ENCODE measurements around the gene EGFL7. TPM values are rescaled to one million over a fixed set of nuclear protein-coding genes. Genes with fewer than 3 reads are reported as not detected.

The EGFL7 gene
- total RNA-seq, 1 donor from 2014 or later = 38.2 TPM

DNA sequence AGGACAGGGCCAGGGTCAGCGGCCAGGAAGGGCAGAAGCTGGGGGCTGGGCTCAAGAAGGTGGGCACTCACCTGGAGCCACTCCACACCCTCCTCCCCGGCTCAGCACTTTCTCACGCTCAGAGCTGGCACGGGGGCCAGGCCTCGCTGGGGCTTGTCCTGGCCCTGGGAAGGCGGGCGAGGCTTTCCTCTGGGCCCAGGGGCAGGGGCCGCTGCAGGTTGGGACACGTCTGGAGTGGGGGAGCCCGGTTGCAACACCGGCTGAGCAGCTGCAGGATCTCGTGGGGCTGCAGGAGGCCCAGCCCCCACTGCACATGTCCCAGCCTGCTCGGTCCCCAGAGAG lies 38.9 kb upstream of the EGFL7 start:
- H3K27me3 Mint-ChIP-seq (ENCODE audit: low read depth) = no peaks in the 10 kb centered on the region
- no peak overlapping the region for H3K4me3 Mint-ChIP-seq
- H3K4me1 Mint-ChIP-seq = peaks cover 40% of the 10 kb centered on the region
- peak in 1 of 2 experiments; percentile 37 for DNase-seq (ENCODE audit: low spot score in 2 of 2, unreplicated experiment in 2 of 2)
- H3K27ac Mint-ChIP-seq = no peak overlapping the region
- TF ChIP-seq, protein P1, sequence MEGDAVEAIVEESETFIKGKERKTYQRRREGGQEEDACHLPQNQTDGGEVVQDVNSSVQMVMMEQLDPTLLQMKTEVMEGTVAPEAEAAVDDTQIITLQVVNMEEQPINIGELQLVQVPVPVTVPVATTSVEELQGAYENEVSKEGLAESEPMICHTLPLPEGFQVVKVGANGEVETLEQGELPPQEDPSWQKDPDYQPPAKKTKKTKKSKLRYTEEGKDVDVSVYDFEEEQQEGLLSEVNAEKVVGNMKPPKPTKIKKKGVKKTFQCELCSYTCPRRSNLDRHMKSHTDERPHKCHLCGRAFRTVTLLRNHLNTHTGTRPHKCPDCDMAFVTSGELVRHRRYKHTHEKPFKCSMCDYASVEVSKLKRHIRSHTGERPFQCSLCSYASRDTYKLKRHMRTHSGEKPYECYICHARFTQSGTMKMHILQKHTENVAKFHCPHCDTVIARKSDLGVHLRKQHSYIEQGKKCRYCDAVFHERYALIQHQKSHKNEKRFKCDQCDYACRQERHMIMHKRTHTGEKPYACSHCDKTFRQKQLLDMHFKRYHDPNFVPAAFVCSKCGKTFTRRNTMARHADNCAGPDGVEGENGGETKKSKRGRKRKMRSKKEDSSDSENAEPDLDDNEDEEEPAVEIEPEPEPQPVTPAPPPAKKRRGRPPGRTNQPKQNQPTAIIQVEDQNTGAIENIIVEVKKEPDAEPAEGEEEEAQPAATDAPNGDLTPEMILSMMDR (IDR thresholded peaks at IDR 0.05; ENCODE audit: unreplicated experiment) = no peak
- H3K9me3 Mint-ChIP-seq = no peaks in the 10 kb centered on the region
- no peaks in the 10 kb centered on the region for H3K36me3 Mint-ChIP-seq

DNA sequence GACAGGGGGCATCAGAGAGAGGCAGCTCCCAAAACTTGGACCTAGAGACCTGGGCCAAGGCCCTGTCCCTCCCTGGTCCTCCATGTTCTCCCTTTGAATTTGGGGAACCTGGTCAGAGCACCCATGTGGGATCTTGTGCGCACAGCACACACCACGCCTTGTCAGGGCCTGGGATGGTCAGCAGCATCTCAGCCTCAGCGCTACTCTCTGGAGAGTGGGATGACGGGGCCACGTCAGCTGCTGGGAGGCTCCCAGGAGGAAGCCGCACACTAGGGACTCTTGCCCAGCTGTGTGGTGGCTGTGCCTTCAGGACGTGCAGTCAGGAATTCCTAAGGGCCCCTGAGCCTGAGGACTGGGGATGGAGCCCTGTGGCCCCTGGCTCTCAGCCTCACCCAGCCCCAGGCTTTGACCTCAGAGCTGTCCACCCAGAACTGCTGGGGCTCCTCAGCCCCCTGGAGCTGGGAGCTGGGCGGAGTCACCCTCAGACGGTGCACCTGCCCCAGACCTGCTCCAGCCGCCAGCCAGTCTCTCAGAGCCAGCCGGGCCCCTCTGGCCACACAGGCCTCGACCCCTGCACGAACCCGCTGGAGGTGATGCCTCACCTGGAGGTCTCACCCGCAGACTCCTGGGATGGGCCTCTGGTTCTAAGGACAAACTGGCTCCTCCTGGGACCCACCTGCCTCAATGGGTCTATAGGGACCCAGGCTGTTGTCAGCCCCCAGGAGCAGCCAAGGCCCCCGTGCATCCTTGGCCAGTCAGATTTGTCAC lies 38.3 kb upstream of the EGFL7 start:
- peak in 1 of 2 experiments; percentile 14 for DNase-seq (ENCODE audit: low spot score in 2 of 2, unreplicated experiment in 2 of 2)
- TF ChIP-seq, protein P1 (IDR thresholded peaks at IDR 0.05; ENCODE audit: unreplicated experiment) = no peak
- Mint-ChIP-seq H3K36me3 (no peaks in the 10 kb centered on the region), H3K4me3 (no peak overlapping the region), H3K9me3 (no peaks in the 10 kb centered on the region), H3K27ac (no peak overlapping the region), H3K27me3 (ENCODE audit: low read depth) (no peaks in the 10 kb centered on the region), H3K4me1 (peaks cover 40% of the 10 kb centered on the region)

DNA sequence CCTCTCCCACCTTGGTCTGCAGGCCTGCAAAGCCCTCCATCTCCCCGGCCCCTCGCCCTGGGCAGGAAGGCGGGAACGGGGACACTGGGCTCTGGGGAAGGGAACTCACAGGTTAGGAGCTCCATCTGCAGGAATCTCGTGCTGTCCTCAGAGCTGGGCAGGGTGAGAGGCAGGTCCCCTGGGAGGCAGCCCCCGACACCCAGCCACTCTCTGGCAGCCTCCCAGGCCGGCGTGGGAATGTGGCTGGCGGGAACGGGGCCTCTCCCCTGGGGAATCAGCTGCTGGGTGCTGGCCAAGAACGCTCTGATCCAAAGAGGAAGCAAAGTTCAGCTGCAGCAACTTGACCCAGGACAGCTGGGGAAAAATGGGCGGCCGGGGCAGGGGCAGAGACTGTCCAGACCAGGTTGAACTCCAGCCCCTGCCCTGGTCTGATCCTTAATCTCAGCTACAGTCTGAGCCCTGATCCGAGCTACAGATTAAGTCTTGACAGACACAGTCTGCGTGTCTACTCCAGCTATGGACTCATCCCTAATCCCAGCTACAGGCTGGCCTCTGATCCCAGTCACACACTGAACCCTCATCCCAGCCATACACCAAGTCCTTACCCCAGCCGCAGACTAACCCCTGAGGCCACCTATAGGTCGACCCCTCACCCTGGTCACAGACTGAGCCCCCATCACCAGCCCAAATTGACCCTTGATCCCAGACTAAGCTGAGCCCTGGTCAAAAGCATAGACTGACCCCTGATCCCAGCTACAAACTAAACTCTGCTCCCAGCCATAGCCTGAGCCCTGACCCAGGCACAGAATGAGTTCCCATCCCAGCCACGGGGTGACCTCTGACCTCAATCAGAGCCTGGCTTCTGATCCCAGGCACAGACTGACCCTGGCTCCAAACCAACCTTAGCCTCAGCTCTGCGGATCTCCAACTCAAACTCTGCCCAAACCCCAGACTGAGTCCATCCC lies 37.3 kb upstream of the EGFL7 start:
- peak; percentile 73 to 83 for DNase-seq (ENCODE audit: low spot score in 2 of 2, unreplicated experiment in 2 of 2)
- H3K4me3 Mint-ChIP-seq = no peak overlapping the region
- H3K27ac Mint-ChIP-seq = peak overlapping the region; percentile 74
- H3K9me3 Mint-ChIP-seq = no peaks in the 10 kb centered on the region
- H3K4me1 Mint-ChIP-seq = peaks cover 38% of the 10 kb centered on the region
- no peaks in the 10 kb centered on the region for H3K36me3 Mint-ChIP-seq
- no peaks in the 10 kb centered on the region for H3K27me3 Mint-ChIP-seq (ENCODE audit: low read depth)
- TF ChIP-seq, protein P1 (IDR thresholded peaks at IDR 0.05; ENCODE audit: unreplicated experiment) = no peak

DNA sequence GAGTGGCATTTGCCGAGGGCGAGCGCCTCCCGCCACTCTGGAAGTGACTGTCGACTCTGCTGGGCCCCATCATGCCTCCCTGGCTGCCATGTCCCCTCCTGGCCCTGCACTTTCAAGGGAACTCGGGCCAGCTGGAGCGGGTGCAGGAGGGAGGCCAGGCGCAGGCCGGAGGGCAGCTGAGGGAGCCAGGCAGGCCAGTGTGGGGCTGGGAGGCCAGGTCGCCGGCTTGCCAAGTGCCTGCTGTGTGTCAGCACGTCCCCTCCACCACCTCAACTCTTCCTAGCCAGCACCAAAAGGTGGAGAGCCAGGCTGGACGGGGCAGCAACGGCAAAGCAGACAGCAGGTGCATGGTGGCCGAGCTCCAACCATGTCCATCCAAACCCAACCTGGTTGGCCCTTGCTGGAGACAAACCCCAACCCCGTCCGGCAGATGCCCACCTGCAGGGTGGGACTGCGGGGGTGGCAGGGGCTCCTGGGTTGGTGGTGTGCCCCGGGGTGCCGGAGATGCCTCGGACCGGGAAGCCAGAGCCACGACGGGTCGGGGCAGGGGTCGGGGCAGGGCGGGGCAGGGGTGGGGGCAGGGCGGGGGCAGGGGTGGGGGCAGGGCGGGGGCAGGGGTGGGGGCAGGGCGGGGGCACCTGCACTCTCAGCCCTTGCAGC lies 36.5 kb upstream of the EGFL7 start:
- Mint-ChIP-seq H3K4me3 (no peak overlapping the region), H3K27ac (no peak overlapping the region), H3K27me3 (ENCODE audit: low read depth) (no peaks in the 10 kb centered on the region), H3K4me1 (peaks cover 35% of the 10 kb centered on the region), H3K9me3 (no peaks in the 10 kb centered on the region), H3K36me3 (no peaks in the 10 kb centered on the region)
- TF ChIP-seq, protein P1 (IDR thresholded peaks at IDR 0.05; ENCODE audit: unreplicated experiment) = no peak
- DNase-seq (ENCODE audit: low spot score in 2 of 2, unreplicated experiment in 2 of 2) = no peak

- peak in 1 of 2 experiments; percentile 19 for DNase-seq (ENCODE audit: low spot score in 2 of 2, unreplicated experiment in 2 of 2)
- H3K27ac Mint-ChIP-seq = peak overlapping the region; percentile 78
- no peaks in the 10 kb centered on the region for H3K36me3 Mint-ChIP-seq
- H3K4me3 Mint-ChIP-seq = no peak overlapping the region
- TF ChIP-seq, protein P1 (IDR thresholded peaks at IDR 0.05; ENCODE audit: unreplicated experiment) = peak; percentile 27
- no peaks in the 10 kb centered on the region for H3K9me3 Mint-ChIP-seq
- H3K27me3 Mint-ChIP-seq (ENCODE audit: low read depth) = no peaks in the 10 kb centered on the region
- peaks cover 32% of the 10 kb centered on the region for H3K4me1 Mint-ChIP-seq
These were observed 35.7 kb upstream of the EGFL7 start for GRCh38 chr9:136626740-136627642.

Measured in mesothelial cell of epicardium (in vitro differentiated cells).